ENCODE measurements around the gene APOL2.
"Not testable (repeated sequence)": the region's sequence is repeated elsewhere in the genome, so short reads cannot be mapped to it uniquely, and the experiment has no call there.

The APOL2 gene

DNA sequence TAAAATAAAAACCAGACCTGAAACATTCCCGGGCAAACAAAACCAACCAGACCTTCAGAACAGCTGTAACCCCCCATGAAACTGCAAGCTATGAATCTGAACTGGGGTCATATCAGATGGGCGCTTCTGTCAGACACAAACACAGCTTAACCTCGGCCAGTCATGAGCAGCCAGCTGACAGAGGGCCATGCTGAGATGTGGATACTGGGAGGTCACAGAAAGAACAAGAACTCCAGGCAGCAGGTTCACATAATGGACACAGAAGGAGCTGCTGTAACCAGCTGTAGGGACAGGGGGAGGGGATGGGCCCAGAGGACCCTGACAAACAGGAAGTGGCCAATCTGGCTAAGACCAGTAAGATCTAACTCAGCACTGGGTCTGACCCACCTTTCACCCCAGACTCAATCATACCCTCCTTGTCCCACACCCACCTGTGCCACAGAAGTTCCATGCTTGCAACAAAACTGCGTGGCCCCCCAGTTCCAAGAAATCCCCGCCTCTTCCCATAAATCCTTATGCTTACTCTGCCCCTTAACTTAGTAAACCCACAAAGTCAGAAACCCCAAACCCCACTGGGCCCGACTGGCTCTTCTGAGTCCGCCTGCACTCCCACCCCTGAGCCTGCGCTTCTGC, 41.7 kb downstream of the APOL2 start:
- no peak for DNase-seq (ENCODE audit: low read depth)

DNA sequence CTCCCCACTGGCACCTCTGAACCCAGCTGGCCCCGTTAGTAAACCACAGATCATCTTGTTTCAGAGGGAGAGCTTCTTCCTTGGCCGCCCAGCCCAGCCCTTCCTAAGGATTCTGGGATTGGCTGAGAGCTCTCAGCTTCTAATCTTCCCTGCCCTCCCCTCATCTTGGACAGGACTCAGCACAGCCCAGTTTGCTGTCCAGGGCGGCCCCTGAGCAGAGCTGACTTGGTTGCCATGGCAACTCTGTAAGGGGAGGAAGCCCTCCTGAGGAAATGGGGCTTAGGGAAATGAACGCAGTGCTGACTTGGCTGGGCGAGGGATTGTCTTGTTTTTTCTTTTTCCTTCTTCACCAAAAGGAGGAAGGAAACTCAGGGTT, 42.3 kb downstream of the APOL2 start:
- no peak for DNase-seq (ENCODE audit: low read depth)

DNA sequence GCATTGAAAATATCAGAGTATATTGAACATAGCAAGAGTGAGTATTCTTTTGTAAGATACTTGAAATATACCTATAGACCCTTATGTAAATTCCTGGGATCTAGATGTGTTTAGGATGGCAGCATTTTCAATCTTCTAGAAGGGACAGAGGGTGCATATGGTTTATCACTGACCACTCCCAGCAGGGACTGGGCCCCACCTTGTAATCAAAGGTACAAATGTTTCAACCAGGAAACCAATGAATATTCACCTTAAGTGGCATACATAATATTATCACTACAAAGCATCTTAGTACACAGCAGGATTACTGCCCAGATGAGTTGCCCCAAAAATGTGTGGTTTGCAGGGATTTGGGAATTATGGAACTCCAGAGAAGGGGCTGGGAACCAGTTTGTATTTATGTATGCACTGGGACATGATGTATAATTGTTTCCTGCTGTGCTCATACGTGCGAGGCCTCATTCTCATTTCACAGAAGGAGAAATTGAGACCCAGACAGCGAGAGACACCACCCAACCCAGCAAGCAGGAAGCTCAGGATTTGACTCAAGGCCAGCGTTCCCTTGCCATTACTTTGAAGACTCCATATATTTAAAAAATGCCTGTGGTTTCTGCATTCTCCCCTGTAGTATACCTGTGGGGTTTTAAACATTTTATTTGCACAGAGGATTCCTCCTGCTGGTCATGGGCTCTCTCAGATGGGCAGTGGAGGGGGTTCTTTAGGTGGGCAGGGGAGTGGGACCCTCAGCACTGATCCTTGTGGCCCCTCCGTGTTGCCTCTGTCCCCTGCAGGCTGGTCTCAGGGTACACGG, 42.9 kb downstream of the APOL2 start:
- no peak for DNase-seq (ENCODE audit: low read depth)

DNA sequence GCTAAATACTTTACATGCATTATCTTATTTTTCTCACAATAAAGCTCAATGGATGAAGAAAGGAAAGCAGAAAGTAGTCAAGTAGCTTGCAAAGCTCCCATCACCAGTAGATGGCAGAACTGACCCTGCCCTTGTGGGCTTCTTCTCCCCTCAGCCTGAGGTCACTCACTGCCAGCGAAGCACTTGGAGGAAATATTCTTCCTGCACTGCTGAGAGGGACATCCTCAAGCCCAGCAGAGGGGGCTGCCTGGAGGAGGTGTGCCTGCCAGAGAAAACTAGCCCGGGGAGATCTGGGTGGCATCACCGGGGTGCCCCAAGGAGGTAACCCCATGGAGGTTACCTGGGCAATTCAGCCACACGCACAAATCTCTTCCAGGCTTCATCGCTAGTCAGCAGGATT, 44.4 kb downstream of the APOL2 start:
- DNase-seq (ENCODE audit: low read depth) = no peak

DNA sequence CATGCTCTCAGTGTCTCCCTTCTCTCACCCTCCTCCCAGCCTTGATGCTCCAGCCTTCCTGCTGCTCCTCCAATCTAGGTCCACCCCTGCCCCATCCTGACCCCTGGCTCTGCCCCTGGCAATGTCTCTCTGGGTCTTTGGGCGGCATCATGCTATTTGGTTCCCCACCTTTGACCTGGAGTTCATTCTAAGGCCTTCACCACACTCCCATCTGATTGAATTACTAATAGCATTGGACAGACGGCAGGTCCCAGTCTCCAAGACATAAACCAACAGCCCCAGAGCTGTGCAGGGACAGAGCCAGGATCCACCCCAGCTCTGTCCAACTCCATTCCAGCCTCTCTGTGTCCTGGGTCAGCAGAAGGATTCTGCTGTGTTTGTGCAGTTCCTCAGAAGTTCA, 44.9 kb downstream of the APOL2 start:
- DNase-seq (ENCODE audit: low read depth) = no peak

DNA sequence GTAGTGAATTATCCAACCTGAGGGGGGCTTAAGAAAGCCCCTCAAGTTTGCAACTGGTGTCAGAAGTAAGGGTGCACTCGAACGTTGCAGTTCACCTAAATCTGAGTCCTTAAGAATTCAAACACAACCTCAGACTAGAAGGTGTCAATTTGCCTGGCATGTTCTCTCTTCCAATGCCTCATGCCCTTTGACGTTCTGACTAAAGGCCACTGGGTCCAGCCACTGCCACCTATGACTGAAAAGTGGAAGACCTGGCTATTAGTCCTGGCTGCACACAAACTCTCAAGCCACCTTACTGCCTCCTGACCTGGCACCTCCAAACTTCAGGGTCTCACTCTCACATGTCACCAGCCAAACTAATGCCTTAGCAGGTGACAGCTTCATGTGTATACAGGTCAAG, 45.8 kb downstream of the APOL2 start:
- DNase-seq (ENCODE audit: low read depth) = no peak

DNA sequence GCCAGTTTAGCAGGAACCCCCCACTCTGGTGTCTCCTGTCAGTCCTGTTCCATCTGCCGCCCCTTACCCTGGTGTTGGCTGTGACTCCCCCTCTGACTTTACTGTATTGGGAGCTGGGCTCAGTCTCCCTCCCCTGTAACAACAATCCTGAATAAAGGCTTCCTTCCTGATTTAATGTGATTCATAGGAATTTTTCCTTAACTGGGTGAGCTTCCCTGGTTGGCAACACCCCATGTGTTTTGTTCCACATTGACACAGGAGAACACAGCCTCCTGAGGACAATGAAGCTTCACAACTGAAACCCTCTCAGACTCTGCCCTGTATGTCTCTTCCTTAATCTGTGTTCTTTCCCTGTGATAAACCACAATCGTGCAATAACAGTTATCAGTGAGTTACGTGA, 46.2 kb downstream of the APOL2 start:
- no peak for DNase-seq (ENCODE audit: low read depth)

DNA sequence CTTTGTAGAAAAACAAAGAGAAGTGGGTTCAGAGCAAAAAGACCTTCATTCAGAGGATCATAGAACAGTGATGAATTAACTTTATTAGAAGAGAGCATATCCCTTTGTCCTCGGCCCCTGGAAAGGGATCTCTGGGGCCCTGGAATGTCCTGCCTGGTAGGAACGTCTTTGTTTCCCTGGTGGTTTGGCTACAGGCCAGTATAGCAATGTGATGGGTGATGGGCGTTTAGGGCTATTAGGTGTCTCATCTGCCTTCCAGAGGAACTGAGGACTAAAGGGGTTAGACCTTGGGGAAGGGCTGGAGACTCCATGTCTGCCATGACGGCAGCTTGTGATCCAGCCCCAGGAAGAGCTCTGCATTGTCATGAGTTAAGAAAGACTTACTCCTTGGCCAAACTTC, 46.8 kb downstream of the APOL2 start:
- DNase-seq (ENCODE audit: low read depth) = no peak

DNA sequence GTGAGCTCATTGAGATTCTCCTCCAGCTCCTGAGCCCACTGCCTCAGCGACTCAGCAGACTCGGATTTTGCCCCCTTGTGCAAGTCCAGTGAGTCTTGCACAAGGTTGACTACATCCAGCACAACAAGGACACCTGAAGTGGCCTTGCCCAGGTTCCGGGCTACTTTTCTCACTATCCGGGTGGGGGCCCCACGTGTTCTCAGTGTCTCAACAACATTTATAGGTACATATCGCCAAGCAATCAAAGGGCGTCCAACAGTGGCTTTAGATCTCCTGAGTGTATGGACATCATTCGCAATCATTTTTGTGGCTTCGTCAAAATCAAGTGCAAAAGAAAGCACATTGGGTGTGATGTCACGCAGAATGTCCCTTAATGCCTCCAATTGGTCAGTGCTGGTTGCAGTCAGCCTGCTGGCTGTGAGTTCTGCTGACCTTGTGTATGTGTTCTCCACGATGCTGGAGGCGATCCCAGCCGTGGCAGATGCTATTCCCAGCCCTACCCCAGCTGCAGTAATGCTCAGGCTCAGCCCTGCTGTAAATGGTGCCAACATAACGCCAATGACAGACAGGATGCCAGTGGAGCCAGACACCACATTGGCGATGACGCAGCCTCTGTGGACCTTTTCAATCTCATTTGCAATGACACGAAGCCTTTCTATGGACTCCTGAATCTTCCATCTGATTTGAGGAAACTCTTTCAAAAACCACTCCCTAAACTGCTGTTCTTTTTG, 48.1 kb downstream of the APOL2 start:
- no peak for DNase-seq (ENCODE audit: low read depth)

DNA sequence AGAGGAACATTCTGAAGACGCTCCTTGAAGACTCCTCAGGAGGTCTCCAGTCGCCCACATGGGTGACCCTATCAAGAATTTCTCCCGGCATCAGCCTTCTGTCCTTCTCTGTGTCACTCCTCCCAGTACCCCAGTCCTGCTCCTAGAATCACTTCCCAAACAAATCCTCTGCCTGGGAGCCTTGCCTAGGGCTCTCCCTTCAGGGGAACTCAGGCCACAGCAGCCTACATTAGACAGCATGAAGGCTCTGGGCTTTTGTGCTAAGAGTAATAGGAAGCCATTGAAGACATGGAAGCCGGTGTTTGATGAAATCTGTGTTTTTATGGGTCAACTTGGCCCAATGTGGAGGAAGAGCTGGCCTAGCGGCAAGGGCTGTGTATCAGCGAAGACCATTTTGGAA, 51.5 kb downstream of the APOL2 start:
- DNase-seq (ENCODE audit: low read depth) = not testable (repeated sequence)

DNA sequence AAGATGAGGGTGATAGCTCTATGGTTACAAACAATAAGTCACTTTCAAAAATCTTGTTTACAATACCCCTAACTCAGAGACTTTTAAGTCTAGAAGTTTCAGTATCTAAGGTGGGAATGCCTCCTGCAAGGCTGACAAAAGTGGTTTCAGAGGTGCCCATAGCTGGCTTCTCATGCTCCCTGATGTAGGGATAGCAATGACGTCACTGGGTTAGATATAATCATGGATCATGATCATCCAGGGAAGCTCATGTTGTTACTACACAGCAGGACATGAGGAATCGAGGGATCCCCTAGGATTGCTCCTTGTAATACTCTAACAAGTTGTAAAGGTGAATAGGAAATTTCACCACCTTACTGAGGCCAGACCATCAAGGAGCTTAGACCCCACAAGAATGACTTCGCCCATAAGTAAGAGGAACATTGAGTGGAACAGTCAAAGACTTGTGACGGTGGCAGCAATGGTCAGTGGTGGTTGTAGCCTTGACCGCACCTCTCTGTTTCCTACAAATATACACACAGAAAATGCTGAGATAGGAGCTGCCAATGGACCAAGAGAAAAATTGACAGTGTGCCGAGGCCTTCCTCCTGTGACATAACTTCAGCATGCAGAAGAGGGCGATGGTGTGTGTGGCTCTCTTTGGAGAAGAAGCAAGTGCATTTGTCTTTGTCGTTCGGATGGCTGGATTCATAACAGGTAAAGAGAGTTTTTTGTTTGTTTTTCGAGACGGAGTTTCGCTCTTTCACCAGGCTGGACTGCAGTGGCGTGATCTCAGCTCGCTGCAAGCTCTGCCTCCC, 53.3 kb downstream of the APOL2 start:
- DNase-seq (ENCODE audit: low read depth) = no peak

DNA sequence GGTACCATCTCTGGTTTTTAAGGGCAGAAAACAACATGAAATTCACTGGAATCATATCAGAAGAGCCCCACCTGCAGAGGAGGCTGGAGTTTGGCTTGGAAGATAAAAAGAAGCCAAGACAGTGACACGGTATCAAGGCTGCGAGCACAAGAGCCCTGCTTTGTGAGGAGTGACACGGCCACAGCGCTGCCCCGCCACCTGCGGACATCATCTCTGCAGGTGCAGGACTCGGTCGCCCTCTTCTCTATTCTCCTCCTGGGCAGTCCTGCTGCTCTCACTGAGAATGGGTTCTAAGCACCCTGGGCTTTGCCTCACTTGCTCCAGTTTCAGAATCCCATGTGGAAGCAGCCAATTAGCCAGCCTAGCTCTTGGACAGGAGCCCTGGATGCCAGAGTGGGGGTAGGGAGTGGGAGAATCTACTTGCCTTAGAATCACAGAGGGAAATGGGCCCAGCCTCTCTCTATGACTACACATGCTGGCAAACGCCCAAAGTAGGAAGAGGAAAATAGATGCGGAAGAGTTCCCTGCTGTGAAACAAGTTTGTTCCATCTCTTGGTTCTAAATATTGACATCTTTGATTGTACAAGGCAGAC, 54.8 kb downstream of the APOL2 start:
- DNase-seq (ENCODE audit: low read depth) = no peak

DNA sequence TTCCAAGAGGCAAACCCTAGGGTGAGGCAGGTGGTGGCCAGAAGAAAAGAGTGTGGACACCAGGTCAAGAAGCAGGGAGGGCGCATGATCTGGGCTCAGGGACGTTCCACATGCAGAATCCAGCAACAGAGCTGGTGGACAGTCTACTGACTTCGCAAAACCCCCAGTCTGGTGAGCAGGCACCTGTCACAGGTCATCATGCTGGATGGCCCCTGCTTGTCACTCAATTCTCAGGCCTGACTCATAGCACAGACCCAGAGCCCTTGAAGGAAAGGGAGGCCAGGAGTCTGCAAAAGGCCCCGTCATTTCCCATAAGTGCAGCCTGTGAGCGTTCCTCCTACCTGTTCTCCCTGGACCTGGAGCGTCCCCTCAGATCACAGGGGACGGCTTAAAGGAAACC, 55.9 kb downstream of the APOL2 start:
- no peak for DNase-seq (ENCODE audit: low read depth)

DNA sequence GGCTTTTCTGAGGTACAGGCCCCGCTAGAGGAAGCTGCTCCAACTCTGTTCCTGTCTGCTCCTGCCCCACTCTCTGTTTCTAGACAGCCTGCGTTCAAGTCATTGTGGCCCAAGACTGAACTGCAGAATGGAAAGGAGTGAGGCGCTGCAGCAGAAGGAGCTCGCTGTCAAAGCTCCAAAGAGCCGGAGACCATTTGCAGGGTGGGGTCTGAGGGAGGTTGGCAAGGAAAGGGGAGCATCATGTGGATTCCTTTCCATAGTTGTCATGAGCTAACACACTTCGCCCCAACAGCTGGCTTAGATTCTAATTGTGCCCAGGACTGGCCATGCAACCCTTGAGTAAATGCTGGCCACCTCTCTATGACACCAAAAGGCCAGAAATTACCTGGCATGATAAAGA, 56.5 kb downstream of the APOL2 start:
- no peak for DNase-seq (ENCODE audit: low read depth)

DNA sequence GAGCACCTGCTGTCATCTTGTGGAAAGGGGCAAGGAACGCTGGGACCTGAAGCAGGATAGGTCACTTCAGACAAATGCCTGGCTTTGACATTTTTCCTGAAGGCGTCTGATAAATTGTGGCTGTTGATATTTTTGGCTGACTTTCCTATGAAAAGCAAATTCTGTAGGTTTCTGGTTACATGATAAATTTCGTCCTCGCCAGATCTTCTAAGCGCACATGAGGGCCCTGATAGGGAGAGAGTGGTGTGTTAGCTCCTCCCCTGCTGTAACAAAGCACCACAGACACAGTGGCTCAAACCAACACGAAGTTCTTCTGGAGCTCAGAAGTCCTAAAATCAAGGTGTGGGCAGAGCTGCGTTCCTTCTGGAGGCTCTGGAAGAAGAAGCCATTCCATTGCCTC, 57.3 kb downstream of the APOL2 start:
- no peak for DNase-seq (ENCODE audit: low read depth)

DNA sequence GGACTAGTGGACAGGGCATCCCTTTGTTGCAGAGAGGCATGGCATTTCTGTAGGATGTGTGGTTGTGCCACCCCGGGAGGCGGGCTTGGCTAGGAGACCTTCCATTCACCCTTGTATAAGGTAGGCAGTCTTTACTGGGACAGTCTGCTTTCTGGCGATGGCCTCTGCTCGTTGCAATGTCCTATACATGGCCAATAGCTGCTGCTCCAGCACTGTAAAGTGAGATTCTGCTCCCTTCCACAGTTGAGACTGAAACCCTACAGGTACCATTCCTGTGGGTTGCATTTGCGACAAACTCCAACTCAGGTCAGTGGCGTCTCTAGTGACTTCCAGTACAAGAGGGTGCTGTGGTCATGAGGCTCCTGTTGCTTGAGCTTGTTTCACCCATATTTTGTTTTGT, 58.4 kb downstream of the APOL2 start:
- DNase-seq (ENCODE audit: low read depth) = no peak

DNA sequence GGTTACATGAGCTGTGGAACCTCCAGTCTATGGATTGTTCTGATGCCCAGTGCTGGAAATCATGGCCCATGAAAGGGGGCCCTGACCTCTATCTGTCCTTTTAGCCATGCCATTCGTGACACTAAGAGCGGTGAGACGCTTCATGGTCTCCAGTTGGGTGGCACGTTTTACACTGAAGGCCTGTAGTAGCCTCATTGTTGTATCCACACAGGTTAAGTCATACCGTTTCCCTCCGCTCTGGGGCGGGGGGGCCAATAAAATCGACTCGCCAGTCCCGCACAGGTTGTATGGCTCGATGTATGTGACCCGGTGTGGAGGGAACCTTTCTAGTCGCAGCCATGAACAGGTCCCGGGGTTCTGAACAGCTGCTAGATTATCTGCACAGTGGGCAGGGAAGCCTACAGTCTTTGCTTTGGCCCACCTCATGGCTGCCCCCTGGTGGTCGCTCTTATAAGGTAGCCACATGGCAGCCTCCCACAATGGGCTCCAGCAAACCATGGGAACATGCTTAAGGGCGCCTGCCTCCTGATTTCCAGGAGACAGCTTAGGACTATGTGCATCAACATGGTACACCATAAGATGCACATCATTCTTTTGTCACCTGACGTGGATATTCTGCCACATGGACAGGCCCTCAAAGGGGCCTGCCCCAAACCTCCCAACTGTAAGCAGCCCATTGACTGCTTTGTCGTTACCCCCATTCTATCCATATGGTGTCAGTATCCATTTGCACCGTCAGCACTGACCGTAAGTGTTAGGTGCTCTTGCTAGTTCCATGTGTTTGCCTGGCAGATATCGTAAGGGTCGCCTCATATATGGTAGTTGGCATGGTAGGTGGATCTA, 59.1 kb downstream of the APOL2 start:
- peak; percentile 82 for DNase-seq (ENCODE audit: low read depth)

DNA sequence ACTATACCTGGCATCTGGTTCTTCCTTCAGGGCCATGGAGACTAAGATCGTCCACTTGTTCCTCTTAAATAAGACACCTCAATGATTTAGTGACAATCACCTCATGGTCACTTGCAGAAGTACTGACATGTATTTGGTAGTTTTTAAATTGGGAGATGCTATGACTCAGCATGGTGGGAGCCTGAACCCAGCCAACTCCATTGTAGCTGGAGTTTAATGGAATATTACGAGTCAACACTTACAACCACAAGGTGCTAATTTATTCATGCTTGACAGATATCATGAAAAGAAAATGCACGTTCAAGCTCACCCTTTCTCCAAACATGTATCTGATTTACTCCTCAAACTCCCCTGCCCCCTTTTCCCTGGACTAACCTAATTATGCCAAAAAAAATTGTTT, 62.2 kb downstream of the APOL2 start:
- no peak for DNase-seq (ENCODE audit: low read depth)
